PFSK-1 (cell line): ENCODE results near the gene SMG1.

Experiments
- FOXP2 ChIP-seq: optimal IDR thresholded peaks from 2 replicates; pipeline ENCODE3; 2011; ENCODE audit warnings: borderline replicate concordance, control low read depth, inconsistent platforms; ENCODE audit not compliant: insufficient read depth; ENCODE audit errors: extremely low read length, extremely low read depth
- POLR2AphosphoS5 ChIP-seq: IDR thresholded peaks from 2 replicates; pipeline ENCODE4 v1.6.1; 2012; ENCODE audit warnings: low read depth, mild to moderate bottlenecking, control low read depth, low read length, moderate library complexity
- REST ChIP-seq, 2 experiments: IDR thresholded peaks; 2 replicates each; pipeline versions ENCODE4 v1.6.1 to v1.8.0; 2011 to 2012; ENCODE audit warnings: low read depth in 2 of 2, low read length in 2 of 2, control low read depth in 1 of 2, inconsistent platforms in 1 of 2, mild to moderate bottlenecking in 1 of 2, moderate library complexity in 1 of 2; ENCODE audit not compliant: insufficient read depth in 1 of 2
- SIN3A ChIP-seq: IDR thresholded peaks from 2 replicates; pipeline ENCODE4 v1.6.1; 2012; ENCODE audit warnings: mild to moderate bottlenecking, low read length, moderate library complexity, borderline replicate concordance; ENCODE audit not compliant: insufficient read depth
- TAF1 ChIP-seq: IDR thresholded peaks from 2 replicates; pipeline ENCODE4 v1.6.1; 2012; ENCODE audit warnings: low read length, control low read depth, borderline replicate concordance; ENCODE audit not compliant: insufficient read depth

SMG1 gene

GRCh38 chr16:18811925-18812324, 114.3 kb downstream of the SMG1 start:
- TF ChIP-seq REST (IDR thresholded peaks at IDR 0.05; ENCODE audit: insufficient read depth in 1 of 2, low read depth in 2 of 2, low read length in 2 of 2), result no peak
- no peak for TF ChIP-seq SIN3A
- no peak for TF ChIP-seq TAF1
- TF ChIP-seq POLR2AphosphoS5, result no peak
- no peak for TF ChIP-seq FOXP2

- TF ChIP-seq FOXP2 (no peak), REST (IDR thresholded peaks at IDR 0.05; ENCODE audit: insufficient read depth in 1 of 2, low read depth in 2 of 2, low read length in 2 of 2) (no peak), POLR2AphosphoS5 (no peak), TAF1 (no peak), SIN3A (no peak)
Observed at GRCh38 chr16:18809165-18809564, 117.0 kb downstream of the SMG1 start.

GRCh38 chr16:18805257-18805773, 120.9 kb downstream of the SMG1 start:
- TF ChIP-seq POLR2AphosphoS5, result no peak
- no peak for TF ChIP-seq REST (IDR thresholded peaks at IDR 0.05; ENCODE audit: insufficient read depth in 1 of 2, low read depth in 2 of 2, low read length in 2 of 2)
- no peak for TF ChIP-seq TAF1
- TF ChIP-seq FOXP2, result no peak
- TF ChIP-seq SIN3A, result no peak

- TF ChIP-seq SIN3A, result no peak
- no peak for TF ChIP-seq REST (IDR thresholded peaks at IDR 0.05; ENCODE audit: insufficient read depth in 1 of 2, low read depth in 2 of 2, low read length in 2 of 2)
- no peak for TF ChIP-seq FOXP2
- TF ChIP-seq POLR2AphosphoS5, result no peak
- no peak for TF ChIP-seq TAF1
Observed at GRCh38 chr16:18804540-18804939, 121.7 kb downstream of the SMG1 start.
